IPS-NIHi11 (cell line): ENCODE results near the gene CCNL2.
"Not testable (repeated sequence)": the region's sequence is repeated elsewhere in the genome, so short reads cannot be mapped to it uniquely, and the experiment has no call there.

Experiments used
- DNase-seq: peaks from one replicate; pipeline ENCODE4 v3.0.0; 2012; ENCODE audit warnings: mixed read lengths, low spot score

The CCNL2 gene

GRCh38 chr1:1432274-1432950 lies 33.3 kb upstream of the CCNL2 start:
- DNase-seq, result peak; percentile 8

DNA sequence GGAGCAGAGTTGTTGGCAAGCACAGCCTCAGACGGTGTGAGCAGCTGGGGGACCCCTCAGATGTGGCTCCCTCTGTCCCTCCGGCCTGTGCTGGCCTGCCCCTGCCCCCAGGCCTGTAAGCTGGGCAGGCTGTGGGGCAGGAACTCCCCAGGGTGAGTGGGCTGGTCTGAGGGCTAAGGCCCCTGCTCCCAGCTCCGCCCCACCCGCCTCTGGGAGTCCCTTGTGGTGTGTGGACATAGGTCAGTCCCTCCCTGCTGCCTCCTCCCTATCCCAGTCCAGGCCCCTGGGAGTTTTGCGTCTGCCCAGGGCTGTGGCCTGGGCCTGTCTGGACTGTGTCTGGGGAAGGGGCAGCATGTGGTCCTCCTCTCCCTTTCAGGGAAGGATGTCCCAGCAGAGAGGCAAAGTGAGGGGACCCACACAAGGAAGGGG lies 32.7 kb upstream of the CCNL2 start:
- peak; percentile 37 for DNase-seq

DNA sequence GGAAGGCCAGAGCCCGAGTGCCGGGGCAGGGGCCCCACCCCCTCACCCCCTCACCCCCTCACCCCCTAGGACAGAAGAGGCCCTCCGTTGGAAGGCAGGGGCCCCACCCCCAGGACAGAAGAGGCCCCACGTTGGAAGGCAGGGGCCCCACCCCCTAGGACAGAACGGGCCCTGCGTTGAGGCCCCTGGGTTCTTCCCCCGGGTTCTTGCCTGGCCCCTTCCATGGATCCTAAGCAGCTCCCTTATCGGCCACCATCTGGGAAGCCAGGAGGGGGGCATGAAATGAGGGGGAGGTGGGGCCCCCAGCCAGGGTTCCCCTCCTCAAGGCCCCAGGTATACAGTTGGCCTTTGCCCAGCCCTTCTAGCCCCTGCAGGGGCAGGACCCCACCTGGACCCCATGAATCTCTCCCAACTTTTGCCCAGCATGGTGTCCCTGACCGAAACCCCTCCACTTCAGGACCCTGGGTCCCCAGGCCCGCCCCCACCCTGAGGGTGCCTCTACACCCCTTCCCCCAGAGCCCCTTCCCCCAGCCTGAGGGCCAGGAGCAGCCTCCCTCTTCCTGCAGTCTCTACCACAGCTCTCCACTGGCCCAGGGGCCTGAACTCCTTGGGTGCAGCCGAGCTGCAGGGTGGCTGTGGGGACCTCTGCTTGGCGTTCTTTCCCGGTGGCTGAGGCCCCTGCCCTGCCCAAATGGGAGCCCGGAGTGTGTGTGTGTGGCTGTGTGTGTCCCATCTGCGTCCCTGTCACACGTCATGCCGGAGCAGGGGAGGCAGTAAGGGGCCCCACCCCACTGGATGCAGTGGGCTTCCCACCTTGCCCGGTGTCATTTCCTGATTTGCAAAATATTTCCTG lies 32.1 kb upstream of the CCNL2 start:
- DNase-seq, result peak; percentile 6

- DNase-seq, result peak; percentile 70
These were observed 31.2 kb upstream of the CCNL2 start for GRCh38 chr1:1430114-1430982.

GRCh38 chr1:1429671-1430073 lies 30.5 kb upstream of the CCNL2 start:
- DNase-seq, result no peak

DNA sequence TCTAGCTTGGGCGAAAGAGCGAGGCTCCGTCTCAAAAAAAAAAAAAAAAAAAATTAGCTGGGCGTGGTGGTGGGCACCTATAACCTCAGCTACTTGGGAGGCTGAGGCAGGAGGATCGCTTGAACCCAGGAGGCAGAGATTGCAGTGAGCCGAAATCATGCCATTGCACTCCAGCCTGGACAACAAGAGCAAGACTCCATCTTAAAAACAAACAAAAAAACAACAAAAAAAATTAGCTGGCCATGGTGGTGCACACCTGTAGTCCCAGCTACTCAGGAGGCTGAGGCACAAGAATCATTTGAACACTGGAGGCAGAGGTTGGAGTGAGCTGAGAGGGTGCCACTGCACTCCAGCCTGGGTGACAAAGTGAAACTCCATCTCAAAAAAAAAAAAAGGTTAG lies 29.8 kb upstream of the CCNL2 start:
- not testable (repeated sequence) for DNase-seq

DNA sequence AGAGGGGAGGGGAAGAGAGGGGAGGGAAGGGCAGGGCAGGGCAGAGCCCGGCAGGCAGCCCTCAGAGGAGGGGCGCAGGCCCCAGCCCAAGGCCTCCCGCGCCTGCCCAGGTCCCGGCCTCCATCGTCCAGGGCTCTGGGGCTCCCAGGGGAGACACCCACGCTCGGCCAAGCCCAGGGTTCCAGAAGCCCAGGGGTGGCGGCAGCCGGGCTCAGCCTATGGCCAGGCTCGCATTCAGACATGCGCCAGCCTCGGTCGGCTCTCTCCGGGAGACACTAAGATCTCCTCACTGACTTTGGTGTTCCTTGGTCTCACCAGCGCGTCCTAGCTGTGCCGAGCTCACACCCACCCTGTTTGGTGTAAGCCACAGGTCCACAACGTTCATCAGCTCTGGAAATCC lies 29.0 kb upstream of the CCNL2 start:
- peak; percentile 4 for DNase-seq

DNA sequence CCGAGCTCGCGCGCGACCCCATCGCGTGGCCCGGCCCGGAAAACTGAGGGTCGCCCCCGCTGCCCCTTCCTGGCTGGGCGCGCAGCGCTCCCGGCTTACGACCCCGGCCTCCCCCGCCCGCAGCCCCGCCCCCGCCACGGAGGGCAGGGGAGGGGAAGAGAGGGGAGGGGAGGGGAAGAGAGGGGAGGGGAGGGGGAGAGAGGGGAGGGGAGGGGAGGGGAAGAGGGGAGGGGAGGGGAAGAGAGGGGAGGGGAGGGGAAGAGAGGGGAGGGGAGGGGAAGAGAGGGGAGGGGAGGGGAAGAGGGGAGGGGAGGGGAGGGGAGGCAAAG lies 28.6 kb upstream of the CCNL2 start:
- DNase-seq, result no peak

DNA sequence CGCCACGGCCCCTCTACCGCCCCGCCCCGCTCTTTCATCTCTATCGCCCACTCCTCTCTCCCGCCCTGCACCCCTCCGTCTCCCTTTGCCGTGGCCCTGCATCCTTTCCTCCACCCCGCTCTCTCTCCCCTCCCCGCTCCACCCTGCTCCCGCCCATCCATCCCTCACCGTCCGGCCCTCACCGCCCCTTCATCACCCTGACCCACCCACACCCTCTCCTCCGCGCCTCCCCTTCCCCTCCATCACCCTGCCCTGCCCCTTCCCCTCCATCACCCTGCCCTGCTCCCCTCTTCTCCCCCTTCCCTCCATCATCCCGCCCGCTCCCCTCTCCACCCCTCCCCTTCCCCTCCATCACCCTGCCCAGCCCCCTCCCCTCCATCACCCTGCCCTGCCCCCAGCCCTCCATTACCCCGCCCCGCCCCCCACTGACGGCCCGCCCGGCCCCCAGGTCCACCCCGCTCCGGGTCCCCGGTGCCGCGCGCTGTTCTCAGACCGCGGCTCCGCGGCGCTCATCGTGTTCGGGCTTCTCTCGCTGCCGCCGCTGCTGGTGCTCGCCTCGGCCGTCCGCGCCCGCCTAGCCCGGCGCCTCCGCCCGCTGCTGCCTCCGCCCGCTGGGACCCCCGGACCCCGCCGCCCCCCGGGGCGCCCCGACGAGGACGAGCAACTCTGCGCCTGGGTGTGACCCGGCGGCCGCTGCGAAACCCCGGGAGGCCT lies 28.1 kb upstream of the CCNL2 start:
- DNase-seq, result peak; percentile 69

DNA sequence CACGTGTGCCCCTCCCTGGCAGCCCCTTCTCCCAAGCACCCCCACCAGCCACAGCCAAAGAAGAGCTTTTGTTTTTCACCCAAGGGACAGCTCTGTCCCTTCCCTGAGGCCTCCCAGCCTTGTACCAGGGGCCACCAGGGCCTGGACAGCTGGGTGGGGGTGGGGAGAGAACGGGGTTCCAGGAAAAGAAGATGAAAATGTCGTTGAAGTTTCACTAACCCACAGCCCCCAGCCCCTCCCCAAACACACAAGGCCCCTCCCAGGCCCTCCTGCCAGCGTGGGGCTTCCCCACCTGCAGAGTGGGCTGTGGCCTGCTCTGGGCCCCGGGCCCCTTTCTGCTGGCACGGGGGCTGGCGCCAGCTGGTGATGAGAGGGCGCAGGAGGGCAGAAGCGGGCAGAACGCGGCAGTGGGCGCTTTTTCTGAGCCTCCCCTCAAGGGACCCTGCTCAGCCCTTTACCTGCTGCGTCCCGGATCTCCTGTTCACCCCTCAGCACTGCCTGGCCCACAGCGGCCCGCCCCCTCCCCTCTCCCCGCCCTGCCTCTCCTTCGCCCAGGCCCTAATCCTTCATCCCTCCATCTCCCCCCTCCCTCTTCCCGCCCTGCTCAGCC lies 27.5 kb upstream of the CCNL2 start:
- peak; percentile 71 for DNase-seq

DNA sequence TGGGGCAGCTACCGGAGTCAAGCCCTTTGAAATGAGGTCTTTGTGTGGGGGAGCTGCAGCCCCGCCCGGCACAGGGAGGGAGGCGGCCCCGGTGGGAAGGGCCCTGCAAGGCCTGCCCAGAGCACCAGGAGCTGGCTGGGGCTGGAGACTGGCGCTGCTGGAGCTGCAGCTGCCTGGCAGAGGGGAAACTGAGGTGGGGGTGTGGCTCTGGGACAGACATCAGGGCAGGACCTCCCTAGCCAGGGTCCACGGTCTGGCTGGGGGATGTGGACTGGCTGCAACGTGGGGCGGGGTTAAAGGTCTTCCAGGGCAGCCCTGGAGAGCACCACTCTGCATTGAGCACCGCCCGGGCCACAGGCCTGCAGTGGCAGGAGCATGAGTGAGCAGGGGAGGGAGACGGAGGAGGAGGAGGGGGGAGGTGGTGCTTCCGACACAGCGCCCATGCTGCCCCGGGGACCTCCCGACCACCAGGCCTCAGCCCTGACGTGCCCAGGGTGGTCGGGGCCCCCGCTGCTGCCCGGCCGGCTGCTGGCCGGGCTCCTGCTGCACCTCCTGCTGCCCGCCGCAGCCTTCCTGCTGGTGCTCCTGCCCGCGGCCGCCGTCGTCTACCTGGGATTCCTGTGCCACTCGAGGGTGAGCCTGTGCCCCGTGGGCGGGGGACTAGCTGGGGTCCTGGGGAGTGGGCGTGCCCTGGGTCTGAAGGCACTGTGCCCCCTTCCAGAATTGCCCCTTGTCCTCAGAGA lies 26.8 kb upstream of the CCNL2 start:
- peak; percentile 55 for DNase-seq

DNA sequence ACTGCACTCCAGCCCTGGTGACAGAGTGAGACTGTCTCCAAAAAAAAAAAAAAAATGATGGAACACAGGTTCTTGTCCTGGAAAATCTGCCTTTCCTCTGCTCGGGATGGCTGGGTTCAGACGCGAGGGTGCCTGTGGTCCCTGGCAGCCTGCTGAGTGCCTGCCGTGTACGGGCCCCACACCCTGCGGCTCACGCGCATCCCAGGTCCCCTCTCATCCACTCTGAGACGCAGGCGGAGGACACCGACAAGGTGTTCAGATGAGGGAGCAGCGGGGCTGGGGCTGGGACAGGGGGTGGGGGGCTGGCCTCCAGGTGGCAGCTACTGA lies 26.3 kb upstream of the CCNL2 start:
- DNase-seq, result no peak

DNA sequence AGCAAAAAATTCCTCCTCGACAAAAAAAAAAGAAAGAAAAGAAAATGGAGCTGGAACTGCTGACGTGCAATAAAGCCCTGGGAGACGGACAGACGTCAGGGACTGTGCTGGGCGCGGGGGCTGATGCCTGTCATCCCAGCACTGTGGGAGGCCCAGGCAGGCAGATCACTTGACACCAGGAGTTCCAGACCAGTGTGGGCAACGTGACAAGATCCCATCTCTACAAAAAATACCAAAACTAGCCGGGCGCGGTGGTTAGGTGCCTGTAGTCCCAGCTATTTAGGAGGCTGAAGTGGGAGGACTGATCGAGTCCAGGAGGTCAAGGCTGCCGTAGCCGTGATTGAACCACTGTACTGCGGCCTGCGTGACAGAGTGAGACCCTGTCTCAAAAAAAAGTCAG lies 25.6 kb upstream of the CCNL2 start:
- no peak for DNase-seq

DNA sequence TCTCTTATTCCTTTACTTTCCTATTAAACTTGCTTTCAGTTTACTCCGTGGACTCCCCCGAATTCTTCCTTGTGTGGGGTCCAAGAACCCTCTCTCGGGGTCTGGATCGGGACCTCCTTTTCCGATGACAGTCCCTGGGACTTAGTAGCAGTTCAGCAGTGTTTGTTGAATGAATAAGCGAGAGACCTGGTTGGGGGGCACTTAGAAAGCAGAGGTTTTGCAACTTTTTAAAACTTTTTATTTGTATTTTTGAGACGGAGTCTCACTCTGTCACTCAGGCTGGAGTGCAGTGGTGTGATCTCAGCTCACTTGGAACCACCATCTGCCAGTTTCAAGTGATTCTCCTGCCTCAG lies 24.1 kb upstream of the CCNL2 start:
- DNase-seq, result no peak

DNA sequence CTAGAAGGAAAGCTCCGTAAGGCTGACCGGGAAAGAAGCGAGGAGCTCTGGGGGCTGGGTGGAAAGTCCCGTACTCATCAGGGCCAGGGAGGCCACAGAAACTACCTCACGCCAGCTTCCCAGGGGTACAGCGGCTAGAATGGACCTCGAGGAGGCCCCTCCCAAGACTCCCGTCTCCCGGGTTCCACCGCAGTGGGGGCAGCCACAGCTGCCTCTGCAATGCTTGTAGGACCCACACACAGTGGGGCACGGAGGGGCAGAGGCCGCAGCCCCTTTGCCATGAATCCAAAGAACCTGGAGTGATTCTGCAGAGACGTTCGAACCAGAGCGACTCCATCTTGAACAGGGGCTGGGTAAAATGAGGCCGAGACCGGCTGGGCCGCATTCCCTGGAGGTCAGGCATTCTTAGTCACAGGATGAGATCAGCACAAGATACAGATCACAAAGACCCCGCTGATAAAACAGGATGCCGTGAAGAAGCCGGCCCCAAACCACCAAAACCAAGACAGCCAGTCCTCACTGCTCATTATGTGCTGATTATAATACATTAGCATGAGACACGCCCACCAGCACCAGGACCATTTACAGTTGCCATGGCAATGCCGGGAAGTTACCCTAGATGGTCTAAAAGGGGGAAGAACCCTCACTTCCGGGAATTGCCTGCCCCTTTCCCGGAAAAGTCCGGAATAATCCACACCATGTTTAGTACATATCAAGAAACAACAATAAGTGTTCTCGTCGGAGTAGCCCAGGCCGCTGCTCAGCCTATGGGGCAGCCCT lies 23.5 kb upstream of the CCNL2 start:
- DNase-seq, result peak; percentile 11

DNA sequence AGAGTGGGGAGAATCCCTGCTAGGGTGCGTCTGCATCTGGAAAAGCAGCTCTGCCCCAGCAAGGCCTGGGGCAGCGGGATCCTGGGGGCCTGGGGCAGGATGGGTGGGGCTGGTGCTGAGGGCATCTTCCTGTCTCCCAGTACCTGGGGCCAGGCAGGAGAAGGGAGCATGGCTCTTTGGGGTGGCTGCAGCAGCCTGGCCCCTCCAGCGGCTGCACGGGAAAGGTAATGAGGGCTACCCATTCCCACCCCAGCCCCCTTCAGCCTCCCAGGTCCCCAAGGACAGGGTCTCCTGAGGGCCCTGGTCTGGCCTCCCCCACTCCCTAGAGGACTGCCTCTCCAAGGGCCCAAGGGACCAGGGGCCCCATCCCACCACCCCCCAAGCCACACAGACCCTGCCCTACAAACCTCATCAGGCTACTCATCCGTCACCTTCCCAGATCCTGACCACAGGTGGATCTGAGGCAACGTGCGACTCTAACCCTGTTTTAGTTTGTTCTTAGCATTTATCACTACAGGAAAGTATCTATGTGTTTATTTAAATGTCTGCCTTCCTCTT lies 22.9 kb upstream of the CCNL2 start:
- peak; percentile 5 for DNase-seq

- peak; percentile 5 for DNase-seq
These were observed 22.2 kb upstream of the CCNL2 start, which contains the start of gene ANKRD65 for GRCh38 chr1:1421147-1421906. Gene ANKRD65 (minus strand): TSS chr1:1421276. CDS start chr1:1421005, 271 bp downstream.

GRCh38 chr1:1420654-1421141 lies 21.6 kb upstream of the CCNL2 start:
- DNase-seq, result no peak
